ENCODE measurements around the gene AK2.
"Not testable (repeated sequence)": the region's sequence is repeated elsewhere in the genome, so short reads cannot be mapped to it uniquely, and the experiment has no call there.

The AK2 gene

GRCh38 chr1:33050221-33051076 lies 13.8 kb upstream of the AK2 start:
- DNase-seq: no peak

- DNase-seq: no peak
Measured at GRCh38 chr1:33049371-33049770, 12.7 kb upstream of the AK2 start.

- no peak for DNase-seq
Measured at GRCh38 chr1:33048426-33048825, 11.7 kb upstream of the AK2 start.

DNA sequence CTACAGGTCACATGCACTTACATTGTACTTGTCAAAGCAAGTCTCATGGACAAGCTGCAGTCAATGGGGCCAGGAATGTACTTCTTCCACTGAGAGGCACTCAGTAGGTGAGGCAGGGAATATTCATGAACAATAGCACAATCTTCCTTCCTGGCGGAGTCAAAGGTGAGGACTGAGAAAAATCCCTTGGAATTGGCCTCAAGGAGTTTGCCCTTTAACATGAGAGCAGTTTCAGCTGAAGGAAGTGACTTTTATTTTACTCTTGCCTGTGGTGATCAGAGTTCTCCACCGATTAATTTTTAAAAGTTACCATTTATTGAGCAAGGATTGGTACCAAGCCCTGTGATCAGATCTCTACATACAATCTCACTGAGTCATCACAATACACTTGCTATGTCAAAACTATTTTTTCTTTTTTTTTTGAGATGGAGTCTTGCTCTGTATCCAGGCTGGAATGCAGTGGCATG lies 11.2 kb upstream of the AK2 start:
- DNase-seq: no peak

DNA sequence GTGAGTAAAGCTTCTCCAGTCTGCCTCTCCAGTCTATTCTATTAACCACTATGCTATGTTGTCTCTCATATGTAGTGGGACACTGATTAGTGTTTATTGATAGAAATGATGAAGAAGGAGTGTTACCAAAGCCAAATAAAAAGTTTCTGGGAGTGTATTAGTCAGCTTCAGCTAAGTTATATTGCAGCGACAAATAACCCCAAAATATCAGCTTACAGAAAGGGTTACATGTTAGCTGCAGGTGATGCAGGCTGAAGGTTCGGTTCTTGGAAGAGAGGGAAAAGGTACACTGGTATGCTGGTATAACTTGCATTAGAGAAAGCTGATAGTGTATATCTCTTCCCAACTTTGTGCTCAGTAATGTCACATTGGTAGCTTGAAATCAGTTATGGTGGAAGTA lies 10.6 kb upstream of the AK2 start:
- no peak for DNase-seq

DNA sequence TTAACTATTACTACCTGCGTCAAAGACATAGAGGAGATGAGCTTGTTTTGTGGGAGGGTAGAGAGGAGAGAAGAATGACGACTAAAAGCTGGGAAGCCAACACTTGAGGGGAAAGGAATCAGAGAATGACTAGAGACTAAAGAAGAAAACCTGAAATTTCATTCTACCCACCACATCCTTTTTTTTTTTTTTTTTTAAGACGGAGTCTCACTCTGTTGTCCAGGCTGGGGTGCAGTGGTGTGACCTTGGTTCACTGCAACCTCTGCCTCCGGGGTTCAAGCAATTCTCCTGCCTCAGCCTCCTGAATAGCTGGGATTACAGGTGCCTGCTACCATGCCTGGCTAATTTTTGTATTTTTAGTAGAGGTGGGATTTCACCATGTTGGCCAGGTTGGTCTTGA lies 9.6 kb upstream of the AK2 start:
- DNase-seq: not testable (repeated sequence)

DNA sequence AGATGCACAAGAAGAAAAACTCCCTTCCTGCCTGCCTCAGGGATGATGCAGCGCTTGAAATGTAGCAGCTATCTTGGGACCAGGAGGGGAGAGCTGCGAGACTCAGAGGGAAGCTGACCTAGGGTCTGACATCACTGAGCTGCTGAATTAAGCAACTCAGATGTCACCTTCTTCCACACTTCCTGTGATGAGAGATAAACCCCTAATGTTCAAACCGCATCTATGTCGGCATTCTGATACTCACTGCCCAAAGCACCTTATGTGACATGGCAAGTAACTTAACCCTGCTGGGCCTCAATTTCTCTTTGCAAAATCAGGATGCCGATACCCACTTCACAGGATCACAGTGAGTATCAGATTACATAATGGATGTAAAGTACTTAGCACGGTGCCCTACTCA lies 9.1 kb upstream of the AK2 start:
- DNase-seq: no peak

GRCh38 chr1:33045246-33045645 lies 8.6 kb upstream of the AK2 start:
- DNase-seq: no peak

GRCh38 chr1:33043267-33044092 lies 6.8 kb upstream of the AK2 start:
- no peak for DNase-seq

DNA sequence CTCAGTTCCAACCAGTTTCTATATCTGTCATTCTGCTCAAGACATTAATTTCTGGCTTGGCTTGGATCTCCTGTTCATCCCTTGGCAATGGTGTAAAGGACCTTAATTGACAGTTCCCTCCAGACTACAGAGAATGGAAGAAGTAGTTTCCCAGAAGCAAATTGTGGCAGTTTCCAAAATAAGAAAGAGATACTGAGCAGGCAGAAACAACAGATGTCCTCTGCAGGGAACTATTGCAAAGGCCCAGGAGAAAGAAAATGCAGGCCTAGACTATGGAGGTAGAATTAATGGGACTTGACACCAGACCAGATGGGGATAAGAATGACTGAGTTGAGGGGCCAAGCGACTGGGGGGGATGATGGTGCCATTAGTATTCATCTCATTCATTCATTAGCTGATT lies 6.1 kb upstream of the AK2 start:
- DNase-seq: no peak

DNA sequence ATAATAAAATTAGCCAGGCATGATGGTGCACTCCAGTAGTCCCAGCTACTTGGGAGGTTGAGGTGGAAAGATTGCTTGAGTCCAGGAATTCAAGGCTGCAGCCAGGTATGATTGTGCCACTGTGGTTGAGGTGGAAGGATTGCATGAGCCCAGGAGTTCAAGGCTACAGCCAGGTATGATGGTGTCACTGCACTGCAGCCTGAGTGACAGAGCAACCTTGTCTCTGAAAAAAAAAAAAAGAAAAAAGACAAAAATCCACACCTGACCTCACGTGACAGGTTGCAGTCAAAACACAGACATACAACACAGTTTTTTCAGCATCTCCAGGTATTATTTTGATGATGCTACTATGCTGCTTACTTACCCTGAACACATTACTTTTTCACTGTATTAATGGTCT lies 4.3 kb upstream of the AK2 start:
- no peak for DNase-seq

- DNase-seq: no peak
Measured at GRCh38 chr1:33039840-33040239, 3.2 kb upstream of the AK2 start.

DNA sequence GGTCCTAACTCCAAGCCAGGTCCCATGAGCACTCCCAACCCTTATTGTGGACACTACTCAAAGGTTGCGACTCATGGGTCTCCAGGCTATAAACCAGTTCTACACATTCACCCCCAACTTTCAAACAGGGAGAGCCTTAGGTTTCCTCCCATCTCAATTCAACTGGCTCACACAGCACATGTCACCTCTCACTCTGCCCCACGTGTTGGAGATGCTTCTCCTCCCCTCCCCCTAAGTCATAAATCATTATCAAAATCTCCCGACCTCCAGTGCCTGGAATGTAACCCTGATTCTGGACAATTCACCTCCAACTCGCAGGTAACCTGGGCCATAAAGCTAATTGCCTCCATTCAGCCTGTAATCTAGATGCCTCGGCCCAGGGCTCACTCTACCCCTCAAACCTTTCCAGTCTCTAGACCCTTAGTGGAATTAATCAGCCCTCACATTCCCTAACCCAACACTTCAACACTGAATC lies 595 bp downstream of the AK2 start:
- DNase-seq: no peak

DNA sequence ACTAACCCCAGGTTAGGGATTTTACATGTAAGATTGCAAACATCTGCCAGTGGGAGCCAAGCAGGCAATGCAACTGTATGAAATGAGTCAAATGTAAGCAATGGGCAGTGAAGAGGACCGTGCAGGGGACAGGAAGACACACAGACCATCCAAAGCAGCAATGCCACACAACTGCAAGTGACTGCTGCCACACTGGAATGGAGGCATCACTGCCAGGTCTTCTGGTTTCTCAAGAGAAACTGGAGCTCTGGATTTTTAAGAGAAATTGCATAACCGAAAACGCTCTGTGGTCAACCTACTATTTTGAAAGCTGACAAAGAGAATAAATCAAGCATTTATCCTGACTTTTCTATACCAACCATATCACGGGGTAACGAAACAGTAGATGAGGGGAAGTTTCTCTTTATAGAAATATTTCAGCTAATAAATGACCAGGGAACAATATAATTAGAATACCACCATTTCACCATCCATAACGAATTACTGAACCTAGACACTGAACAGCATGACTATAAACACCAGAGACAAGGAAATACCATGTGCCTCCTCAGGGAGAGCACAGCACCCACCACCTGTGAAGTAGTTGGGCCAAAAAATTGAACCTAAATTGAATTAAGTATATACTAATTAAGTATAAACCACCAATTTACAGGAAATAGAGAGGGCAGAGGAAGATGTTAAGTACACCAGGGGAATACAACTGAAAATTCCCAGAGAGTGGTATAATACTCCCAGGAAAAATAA lies 4.4 kb downstream of the AK2 start:
- DNase-seq: no peak

DNA sequence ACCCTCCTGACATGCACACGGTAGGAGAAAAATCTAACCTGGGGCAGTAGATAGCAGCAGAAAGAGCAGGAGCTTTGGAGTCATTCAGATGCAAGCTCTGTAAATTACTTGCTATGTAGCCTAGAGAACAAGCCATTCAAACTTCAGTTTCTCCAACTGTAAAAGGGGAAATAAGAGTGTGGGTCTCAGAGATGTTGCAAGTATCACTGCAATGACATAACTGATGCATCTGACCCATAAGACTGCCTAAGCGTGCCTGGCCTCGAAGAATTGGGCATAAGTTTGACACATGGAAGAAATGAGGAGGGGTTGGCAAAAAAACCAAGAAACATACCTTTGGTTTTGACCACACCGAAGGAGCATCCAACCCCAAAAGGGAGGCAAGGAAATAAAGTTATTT lies 5.2 kb downstream of the AK2 start:
- no peak for DNase-seq

DNA sequence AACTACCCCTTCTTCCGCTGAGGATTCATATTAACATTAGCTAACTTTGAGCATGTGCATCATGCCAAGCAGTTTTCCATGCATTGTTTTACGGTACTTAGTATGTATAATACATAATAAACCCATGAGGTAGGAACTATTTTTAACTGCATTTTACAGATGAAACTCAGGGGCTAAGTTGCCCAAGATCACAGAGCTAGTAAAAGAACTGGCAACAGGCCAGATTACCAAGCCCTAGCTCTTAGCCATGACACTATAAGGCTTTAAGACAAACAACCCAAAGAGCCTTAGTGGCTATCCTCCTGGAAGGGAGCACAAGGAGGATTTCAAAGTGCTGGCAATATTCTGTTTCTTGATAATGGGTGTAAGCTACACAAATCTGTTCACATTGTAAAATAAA lies 6.1 kb downstream of the AK2 start:
- DNase-seq: no peak

GRCh38 chr1:33029921-33030320 lies 6.8 kb downstream of the AK2 start:
- no peak for DNase-seq

DNA sequence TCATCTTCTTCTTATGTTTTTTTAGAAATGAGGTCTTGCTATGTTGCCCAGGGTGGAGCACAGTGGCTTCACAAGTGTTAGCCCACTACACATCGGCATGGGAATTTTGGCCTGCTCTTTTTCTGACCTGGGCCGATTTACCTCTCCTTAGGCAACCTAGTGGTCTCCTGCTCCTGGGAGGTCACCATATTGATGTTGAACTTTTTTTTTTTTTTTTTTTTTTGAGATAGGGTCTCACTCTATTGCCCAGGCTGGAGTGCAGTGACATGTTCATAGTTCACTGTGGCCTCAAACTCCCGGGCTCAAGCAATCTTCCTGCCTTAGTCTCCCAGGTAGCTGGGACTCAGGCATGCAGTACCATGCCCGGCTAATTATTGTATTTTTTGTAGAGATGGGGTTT lies 7.5 kb downstream of the AK2 start:
- no peak for DNase-seq

- DNase-seq: no peak
Measured at GRCh38 chr1:33025761-33026160, 10.9 kb downstream of the AK2 start.

DNA sequence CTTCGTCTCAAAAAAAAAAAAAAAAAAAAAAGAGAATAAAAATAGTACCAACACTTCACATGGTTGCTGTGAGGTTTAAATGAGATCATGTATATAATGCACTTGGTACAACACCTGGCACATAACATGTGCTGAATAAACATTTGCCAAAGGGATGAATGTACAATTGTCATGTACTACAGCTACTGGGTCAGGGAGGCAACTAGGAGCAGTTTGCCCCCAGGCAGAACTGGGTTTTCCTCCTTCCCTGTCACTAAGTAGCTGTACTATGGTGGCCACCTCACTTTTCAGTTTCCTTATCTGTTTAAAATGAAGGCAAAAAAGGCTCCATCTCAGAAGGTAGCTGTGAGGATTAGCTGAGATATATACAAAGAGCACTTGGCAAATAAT lies 11.5 kb downstream of the AK2 start:
- no peak for DNase-seq

DNA sequence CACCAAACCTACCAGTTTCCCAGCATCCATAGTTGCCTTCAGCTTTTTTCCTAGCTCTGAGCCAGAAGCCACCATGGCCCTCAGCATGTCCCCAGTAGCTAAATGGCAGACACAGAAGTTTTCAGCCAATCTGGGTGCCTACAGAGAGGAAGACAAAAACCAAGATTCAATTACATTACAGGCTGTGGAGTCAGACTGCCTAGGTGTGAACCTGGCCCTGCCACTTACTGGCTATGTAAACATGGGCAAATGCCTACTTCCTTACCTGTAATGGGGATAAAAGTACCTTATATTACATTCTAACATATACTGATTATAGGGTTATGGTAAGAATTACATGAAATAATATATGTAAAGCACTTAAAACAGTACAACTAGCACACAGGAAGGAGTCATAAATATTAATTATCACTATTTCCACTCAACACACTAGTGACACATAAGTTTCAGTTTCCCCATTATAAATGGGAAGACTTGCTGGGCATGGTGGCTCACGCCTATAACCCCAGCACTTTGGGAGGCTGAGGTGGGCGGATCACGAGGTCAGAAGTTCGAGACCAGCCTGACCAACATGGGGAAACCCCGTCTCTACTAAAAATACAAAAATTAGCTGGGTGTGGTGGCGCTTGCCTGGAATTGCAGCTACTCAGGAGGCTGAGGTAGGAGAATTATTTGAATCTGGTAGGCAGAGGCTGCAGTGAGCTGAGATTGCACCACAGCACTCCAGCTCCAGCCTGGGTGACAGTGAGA lies 12.1 kb downstream of the AK2 start:
- not testable (repeated sequence) for DNase-seq

DNA sequence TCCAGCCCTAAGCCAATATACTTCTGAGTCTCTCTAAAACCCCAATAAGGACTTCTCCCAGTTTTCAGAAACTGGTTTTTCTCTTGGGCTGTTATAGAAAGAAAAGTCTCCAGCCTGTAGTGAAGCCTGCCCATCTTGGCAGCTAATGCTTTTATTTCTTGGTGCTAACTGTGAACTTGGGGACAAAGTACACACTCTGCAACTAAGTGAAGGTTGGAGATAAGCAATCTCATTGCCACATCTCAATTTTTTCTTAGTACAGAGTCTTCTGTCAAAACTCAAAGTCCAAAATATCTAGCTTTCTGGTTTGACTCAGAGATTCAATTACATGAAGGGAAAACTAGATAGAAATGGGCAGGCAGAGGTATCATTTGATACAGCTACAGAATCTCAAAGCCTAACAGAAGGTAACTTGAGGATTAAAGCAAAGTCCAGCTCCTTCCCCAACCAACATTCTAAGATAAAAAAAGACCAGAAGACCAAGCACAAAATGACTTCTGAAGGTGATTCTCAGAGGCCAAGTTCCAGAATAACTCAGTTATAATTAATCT lies 14.0 kb downstream of the AK2 start:
- DNase-seq: no peak
